CD4-positive, alpha-beta T cell (primary cell): ENCODE data around the gene ZNF280D. TPM values are rescaled to one million over a fixed set of nuclear protein-coding genes. Genes with fewer than 3 reads are reported as not detected.

Experiments
- ATAC-seq: fragments of 200-7000 bp; cut with Tn5 transposase; one replicate; pipeline ENCODE4 v1.10.0; 2022; ENCODE audit warnings: mild to moderate bottlenecking; ENCODE audit not compliant: poor library complexity
- CTCF ChIA-PET: fragments of 350-600 bp; sonication (Branson Sonifier 250); formaldehyde crosslinking; loops from one replicate; lab custom pipeline; 2021; ENCODE audit warnings: antibody characterized with exemption, inconsistent platforms; lab: Charles Lee
- POLR2A ChIA-PET: fragments of 350-600 bp; sonication (Branson Sonifier 250); formaldehyde crosslinking; loops from one replicate; lab custom pipeline; 2021; ENCODE audit warnings: antibody characterized with exemption, inconsistent platforms; lab: Charles Lee
- DNase-seq, 14 experiments: peaks; one replicate each; pipeline ENCODE4 v3.0.0-alpha.2; 2013 to 2020; ENCODE audit warnings: mixed read lengths in 2 of 14
- H3K27ac ChIP-seq, 2 donors: one replicate each; pipeline versions ENCODE4 v1.5.1 to v1.7.0; 2013; ENCODE audit warnings: low read length in 2 of 2, low read depth in 1 of 2, mild to moderate bottlenecking in 1 of 2
- H3K27me3 ChIP-seq, 2 experiments: 1 replicate in 1 of 2; 2 replicates in 1 of 2; pipeline versions ENCODE4 v1.6.1 to v1.7.0; 2013; ENCODE audit warnings: low read length in 2 of 2, control low read depth in 1 of 2, mild to moderate bottlenecking in 1 of 2, moderate library complexity in 1 of 2; ENCODE audit not compliant: insufficient read depth in 2 of 2, control insufficient read depth in 1 of 2
- H3K36me3 ChIP-seq: one replicate; pipeline ENCODE4 v1.6.1; 2013; ENCODE audit warnings: low read length, control low read depth; ENCODE audit not compliant: insufficient read depth
- H3K4me1 ChIP-seq: one replicate; pipeline ENCODE4 v1.6.1; 2013; ENCODE audit warnings: low read length, control low read depth; ENCODE audit not compliant: insufficient read depth
- H3K4me3 ChIP-seq: one replicate; pipeline ENCODE4 v1.5.1; 2013; ENCODE audit warnings: mild to moderate bottlenecking, low read length, moderate library complexity
- H3K9me3 ChIP-seq, 2 experiments: 1 replicate in 1 of 2; 2 replicates in 1 of 2; pipeline versions ENCODE4 v1.6.1 to v1.7.0; 2013; ENCODE audit warnings: low read length in 2 of 2, mild to moderate bottlenecking in 2 of 2, control low read depth in 1 of 2, moderate library complexity in 1 of 2; ENCODE audit not compliant: control insufficient read depth in 1 of 2, insufficient read depth in 1 of 2
- H3K27ac Mint-ChIP-seq: one replicate; pipeline ENCODE4 v1.8.0; 2020; ENCODE audit warnings: mixed read lengths
- H3K27me3 Mint-ChIP-seq: one replicate; pipeline ENCODE4 v1.8.0; 2021; ENCODE audit warnings: mixed read lengths
- H3K36me3 Mint-ChIP-seq: one replicate; pipeline ENCODE4 v1.8.0; 2021; ENCODE audit warnings: low read depth, mixed read lengths
- H3K4me1 Mint-ChIP-seq: one replicate; pipeline ENCODE4 v1.8.0; 2021; ENCODE audit warnings: low read depth, mixed read lengths
- H3K4me3 Mint-ChIP-seq: one replicate; pipeline ENCODE4 v1.8.0; 2020; ENCODE audit warnings: mild to moderate bottlenecking, mixed read lengths
- H3K9me3 Mint-ChIP-seq: one replicate; pipeline ENCODE4 v1.8.0; 2020; ENCODE audit warnings: mixed read lengths
- CTCF ChIP-seq: fragments of 200-600 bp; IDR thresholded peaks from one replicate; pipeline ENCODE4 v1.8.0; 2022; ENCODE audit warnings: antibody characterized with exemption, mild to moderate bottlenecking
- intact Hi-C, 2 experiments: fragments of 100-400 bp; cut with DNase I in 1 of 2; cut with micrococcal nuclease in 1 of 2; formaldehyde crosslinking; loops; one replicate each; pipeline versions ENCODE4 v1.15.1 to v1.9.0; 2023 to 2025; cut with DNase I, micrococcal nuclease
- total RNA-seq, 174 experiments: library from RNA in 2 of 174; stranded (reverse) in 2 of 174; gene quantifications; one replicate each; pipeline ENCODE4 v1.2.3 and lab custom pipeline; 2021 to 2026

ZNF280D gene
- total RNA-seq, 2 experiments from 2014 or later: 27.2 to 30.3 TPM

DNA sequence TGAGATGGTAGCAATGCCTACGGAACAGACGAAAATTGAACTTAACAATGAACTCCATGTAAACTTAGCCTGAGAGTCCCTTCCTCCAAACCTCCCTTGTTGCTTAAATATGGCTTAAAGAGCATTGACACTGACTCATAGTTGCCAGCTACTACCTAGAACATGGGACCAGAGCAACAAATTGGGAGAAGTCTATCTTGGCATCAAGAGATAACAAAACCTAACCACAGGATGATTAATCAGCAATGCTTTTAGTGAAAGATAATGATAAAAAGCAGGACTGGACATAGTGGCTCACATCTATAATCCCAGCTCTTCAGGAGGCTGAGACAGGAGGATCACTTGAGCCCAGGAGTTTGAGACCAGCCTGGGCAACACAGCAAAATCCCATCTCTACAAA lies 150.5 kb downstream of the ZNF280D start:
- intact Hi-C loops: no loop called here
- CTCF ChIA-PET: no interaction called here
- no peak overlapping the region for H3K4me3 Mint-ChIP-seq
- H3K27ac Mint-ChIP-seq: no peak overlapping the region
- Histone ChIP-seq H3K4me3 (no peak overlapping the region), H3K36me3 (no peaks in the 10 kb centered on the region), H3K27ac (no peak overlapping the region), H3K4me1 (no peaks in the 10 kb centered on the region), H3K9me3 (peaks cover 12 to 20% of the 10 kb centered on the region in 2 experiments), H3K27me3 (no peaks in the 10 kb centered on the region)
- no peaks in the 10 kb centered on the region for H3K27me3 Mint-ChIP-seq
- peaks cover 4% of the 10 kb centered on the region for H3K36me3 Mint-ChIP-seq
- POLR2A ChIA-PET: no interaction called here
- no peaks in the 10 kb centered on the region for H3K4me1 Mint-ChIP-seq
- DNase-seq (no peak), ATAC-seq (no peak)
- no peak for TF ChIP-seq CTCF
- peaks cover 4% of the 10 kb centered on the region for H3K9me3 Mint-ChIP-seq

Other genes with a start within 250 kb of the ZNF280D start
- 10 to 100 TPM; 54.0 TPM for gene TCF12, start 185.1 kb upstream of the ZNF280D start, total RNA-seq